ENCODE measurements around the gene HTR1D.
"Not testable (repeated sequence)": the region's sequence is repeated elsewhere in the genome, so short reads cannot be mapped to it uniquely, and the experiment has no call there.

HTR1D gene

GRCh38 chr1:23217421-23218115 is at the start of gene HTR1D:
Gene HTR1D, minus strand, starts transcription at chr1:23217502. Its CDS starts 23,283 bp downstream, at chr1:23194219.
- TF ChIP-seq, protein P1, sequence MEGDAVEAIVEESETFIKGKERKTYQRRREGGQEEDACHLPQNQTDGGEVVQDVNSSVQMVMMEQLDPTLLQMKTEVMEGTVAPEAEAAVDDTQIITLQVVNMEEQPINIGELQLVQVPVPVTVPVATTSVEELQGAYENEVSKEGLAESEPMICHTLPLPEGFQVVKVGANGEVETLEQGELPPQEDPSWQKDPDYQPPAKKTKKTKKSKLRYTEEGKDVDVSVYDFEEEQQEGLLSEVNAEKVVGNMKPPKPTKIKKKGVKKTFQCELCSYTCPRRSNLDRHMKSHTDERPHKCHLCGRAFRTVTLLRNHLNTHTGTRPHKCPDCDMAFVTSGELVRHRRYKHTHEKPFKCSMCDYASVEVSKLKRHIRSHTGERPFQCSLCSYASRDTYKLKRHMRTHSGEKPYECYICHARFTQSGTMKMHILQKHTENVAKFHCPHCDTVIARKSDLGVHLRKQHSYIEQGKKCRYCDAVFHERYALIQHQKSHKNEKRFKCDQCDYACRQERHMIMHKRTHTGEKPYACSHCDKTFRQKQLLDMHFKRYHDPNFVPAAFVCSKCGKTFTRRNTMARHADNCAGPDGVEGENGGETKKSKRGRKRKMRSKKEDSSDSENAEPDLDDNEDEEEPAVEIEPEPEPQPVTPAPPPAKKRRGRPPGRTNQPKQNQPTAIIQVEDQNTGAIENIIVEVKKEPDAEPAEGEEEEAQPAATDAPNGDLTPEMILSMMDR (IDR thresholded peaks at IDR 0.05; ENCODE audit: low read depth, low read length): no peak
- DNase-seq: peak; percentile 55
- no peaks in the 10 kb centered on the region for H3K36me3 ChIP-seq
- H3K9me3 ChIP-seq (ENCODE audit: severe bottlenecking): no peaks in the 10 kb centered on the region
- H3K27ac ChIP-seq: no peak within 1 kb of the TSS
- H3K4me3 ChIP-seq (ENCODE audit: low read depth, low read length): peak within 1 kb of the TSS; percentile 52
- peaks cover 17% of the 10 kb centered on the region for H3K27me3 ChIP-seq (ENCODE audit: insufficient read depth, low read depth, severe bottlenecking)

DNA sequence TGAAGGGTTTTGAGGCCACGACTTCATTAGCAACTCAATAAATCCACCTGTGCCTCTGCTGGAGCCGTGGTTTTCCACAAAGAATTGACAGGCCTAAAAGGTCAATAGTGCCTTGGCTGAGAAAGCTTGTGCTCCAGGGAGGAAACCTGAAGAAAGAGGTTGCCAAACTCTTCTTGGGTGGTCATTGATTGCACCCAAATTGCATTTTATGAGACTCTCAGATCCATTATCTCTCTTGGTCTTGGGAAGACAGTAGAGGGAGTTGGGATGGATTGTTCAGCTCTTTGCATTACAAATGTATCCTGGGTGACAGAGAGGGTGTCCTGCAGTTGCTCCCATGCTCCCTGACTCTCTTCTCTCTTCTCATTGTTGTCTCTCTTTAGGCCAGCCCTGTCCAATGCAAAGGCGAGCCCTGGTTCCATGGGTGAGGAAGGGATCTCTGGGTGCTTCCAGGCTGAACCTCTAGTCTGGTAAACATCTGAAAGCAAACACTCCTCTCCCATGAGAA is 46.1 kb upstream of the HTR1D start:
- TF ChIP-seq, protein P1 (IDR thresholded peaks at IDR 0.05; ENCODE audit: low read depth, low read length): no peak
- DNase-seq: no peak
- H3K9me3 ChIP-seq (ENCODE audit: severe bottlenecking): no peaks in the 10 kb centered on the region
- no peaks in the 10 kb centered on the region for H3K27me3 ChIP-seq (ENCODE audit: insufficient read depth, low read depth, severe bottlenecking)
- H3K27ac ChIP-seq: no peak overlapping the region
- no peaks in the 10 kb centered on the region for H3K36me3 ChIP-seq
- H3K4me3 ChIP-seq (ENCODE audit: low read depth, low read length): no peak overlapping the region

- H3K27me3 ChIP-seq (ENCODE audit: insufficient read depth, low read depth, severe bottlenecking); DNase-seq: not testable (repeated sequence)
Measured at GRCh38 chr1:23258082-23258481, 40.8 kb upstream of the HTR1D start.

GRCh38 chr1:23257371-23257770 is 40.1 kb upstream of the HTR1D start:
- H3K36me3 ChIP-seq; H3K27ac ChIP-seq; DNase-seq; H3K4me3 ChIP-seq (ENCODE audit: low read depth, low read length); H3K27me3 ChIP-seq (ENCODE audit: insufficient read depth, low read depth, severe bottlenecking); H3K9me3 ChIP-seq (ENCODE audit: severe bottlenecking): not testable (repeated sequence)

More at GRCh38 chr1:23258082-23258481, 40.8 kb upstream of the HTR1D start:
- peak overlapping the region; percentile 32; the same call in 1 of the 2 replicates for H3K27ac ChIP-seq
- H3K9me3 ChIP-seq (ENCODE audit: severe bottlenecking); H3K4me3 ChIP-seq (ENCODE audit: low read depth, low read length); H3K36me3 ChIP-seq: not testable (repeated sequence)

DNA sequence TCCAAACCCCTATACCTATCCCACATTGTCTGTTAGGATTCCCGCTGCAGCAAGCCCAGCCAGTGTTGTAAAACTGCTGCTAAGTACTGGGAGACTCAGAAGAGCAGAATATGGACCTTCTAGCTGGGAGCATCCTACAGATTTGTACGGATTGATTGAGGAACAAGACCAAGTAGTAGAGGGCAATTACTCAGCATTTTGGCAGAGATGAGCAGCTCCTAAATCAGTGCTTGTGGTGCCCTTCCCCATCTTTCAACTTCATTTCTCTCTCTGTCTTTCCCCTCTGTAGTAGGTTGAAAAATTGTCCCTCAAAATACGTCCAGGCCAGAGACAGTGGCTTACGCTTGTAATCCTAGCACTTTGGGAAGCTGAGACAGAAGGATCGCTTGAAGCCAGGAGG is 37.3 kb upstream of the HTR1D start:
- H3K36me3 ChIP-seq: no peaks in the 10 kb centered on the region
- TF ChIP-seq, protein P1 (IDR thresholded peaks at IDR 0.05; ENCODE audit: low read depth, low read length): no peak
- DNase-seq: no peak
- peaks cover 4% of the 10 kb centered on the region for H3K9me3 ChIP-seq (ENCODE audit: severe bottlenecking)
- no peaks in the 10 kb centered on the region for H3K27me3 ChIP-seq (ENCODE audit: insufficient read depth, low read depth, severe bottlenecking)
- no peak overlapping the region for H3K4me3 ChIP-seq (ENCODE audit: low read depth, low read length)
- no peak overlapping the region for H3K27ac ChIP-seq

GRCh38 chr1:23251812-23252211 is 34.5 kb upstream of the HTR1D start:
- DNase-seq: no peak
- TF ChIP-seq, protein P1 (IDR thresholded peaks at IDR 0.05; ENCODE audit: low read depth, low read length): no peak
- Histone ChIP-seq H3K27ac (no peak overlapping the region), H3K36me3 (no peaks in the 10 kb centered on the region), H3K27me3 (ENCODE audit: insufficient read depth, low read depth, severe bottlenecking) (no peaks in the 10 kb centered on the region), H3K9me3 (ENCODE audit: severe bottlenecking) (peaks cover 2% of the 10 kb centered on the region), H3K4me3 (ENCODE audit: low read depth, low read length) (no peak overlapping the region)

Data from WERI-Rb-1 (cell line).